ENCODE results near the gene TMTC2.
A peak's percentile ranks its signal among the peaks of the same experiment; 100 is the strongest.

Gene TMTC2

DNA sequence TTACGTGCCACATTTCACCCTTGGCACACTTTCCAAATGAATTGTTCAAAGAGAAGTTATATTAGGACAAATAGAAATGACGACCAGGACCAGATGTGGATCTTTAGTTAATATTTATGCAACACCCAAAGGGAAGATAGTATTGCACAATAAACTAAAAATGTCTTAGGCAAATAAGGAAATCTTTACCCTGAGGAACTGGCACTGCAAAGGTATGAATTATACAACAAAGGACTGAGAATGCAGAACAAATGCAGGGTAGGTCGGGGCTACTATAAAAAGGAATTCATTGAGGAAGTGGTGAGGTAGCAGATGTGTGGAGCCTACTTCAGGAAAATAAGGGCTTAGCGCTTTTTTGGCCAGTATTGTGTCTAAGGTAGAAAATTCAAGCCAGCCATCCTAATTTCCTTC lies 3.9 kb upstream of the TMTC2 start:
- no peak for DNase-seq

DNA sequence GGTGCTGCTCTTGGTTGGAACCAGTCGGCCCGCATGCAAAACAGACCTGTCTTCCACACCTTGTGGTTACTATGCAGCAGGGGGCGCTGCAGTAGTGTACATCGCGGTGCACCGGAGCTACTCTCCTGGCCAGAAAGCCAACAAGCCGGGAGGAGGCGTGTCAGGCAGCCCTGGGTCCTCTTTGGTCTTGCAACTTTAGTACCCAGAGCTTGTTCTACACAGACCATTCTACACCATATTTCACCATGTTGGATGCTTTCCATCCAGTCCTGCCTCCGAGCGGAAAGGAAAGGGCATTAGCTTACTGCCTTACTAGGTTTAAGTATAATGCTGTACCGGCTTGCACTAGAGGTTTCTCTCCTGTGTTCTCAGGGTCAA lies 927 bp upstream of the TMTC2 start:
- DNase-seq, result peak; percentile 90 to 92

DNA sequence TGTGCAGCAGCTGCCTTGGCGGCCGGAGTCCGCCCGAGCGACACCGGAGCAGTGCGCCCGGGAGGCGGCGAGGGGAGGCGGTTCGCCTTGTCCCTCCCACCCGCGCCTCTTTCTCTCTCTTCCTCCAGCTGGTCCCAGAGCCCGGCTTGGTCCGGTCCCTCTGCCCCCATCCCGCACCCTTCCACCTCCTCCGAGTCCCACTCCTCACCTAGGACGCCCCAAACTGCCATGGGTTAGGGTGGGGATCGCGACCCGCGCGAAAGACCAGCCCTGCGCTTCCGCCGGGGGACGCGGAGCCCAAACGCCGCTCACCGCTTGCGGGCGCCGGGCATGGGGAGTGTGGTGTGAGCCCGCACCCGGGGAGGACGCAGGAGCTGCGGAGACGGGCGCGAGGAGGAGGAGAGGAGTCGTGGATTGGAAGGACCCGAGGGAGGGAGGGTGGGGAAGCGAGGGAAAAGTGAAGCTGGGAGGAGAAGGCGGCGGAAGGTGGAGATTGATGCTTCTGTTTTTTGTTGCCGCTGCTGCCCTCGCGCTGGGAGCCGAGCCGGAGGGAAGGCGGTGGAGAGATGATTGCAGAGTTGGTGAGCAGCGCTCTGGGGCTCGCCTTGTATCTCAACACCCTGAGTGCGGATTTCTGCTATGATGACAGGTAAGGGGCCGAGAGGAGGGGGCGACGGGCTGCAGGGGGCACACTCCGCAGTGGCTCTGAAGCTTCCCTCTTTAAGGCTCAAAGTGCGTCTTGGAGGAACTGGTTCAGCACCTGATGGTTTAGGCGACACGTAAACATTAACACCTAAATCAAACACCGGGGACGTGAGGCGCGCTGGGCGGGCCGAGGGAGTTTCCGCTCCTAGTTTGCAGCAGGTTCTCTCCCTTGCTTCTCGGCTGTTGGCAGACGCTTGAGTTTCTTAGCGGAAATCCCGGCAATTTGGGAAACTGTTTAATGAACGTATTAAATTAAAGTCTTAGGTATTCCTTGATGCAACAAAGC lies 610 bp downstream of the TMTC2 start:
- peak; percentile 45 to 49 for DNase-seq

DNA sequence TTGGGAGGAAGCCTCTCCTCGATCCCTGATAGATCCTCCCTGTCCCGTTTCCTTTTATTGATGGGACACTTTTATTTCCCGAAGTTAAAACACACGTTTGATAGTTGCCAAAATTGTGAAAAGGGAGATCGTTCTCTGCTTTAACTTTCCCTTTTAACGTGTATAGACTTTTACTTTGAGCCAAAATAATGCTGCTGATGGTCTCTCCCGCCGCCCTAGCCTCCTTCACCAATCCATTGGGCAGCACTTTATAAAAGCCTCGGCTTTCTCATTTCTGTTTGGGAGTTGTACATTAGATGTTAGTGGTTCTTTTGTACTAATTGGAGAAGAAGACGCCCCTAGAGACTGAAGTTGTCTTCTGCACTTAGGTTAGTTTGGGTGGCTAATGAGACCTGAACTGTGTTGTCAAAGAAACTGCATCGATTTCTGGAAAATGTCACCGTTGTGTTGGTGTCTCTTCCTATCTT lies 1.4 kb downstream of the TMTC2 start:
- no peak for DNase-seq

DNA sequence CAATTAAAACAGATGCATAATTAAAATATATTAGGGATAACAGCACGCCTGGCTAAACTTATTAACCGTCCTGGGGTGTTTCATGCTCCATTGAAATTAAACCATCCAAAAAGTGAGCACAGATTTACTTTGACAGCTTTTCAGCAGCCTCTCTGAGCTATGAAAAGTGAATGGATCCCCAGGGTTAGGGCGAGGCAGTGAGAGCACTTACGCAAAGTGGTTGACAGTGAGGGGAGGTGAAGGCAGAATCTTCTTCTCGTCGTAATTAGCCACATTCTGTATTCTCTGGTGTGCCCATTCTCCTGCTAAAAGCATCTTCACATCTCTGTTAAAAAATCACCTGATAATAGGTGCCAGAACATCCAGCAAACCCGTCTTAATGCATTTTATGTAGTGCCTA lies 1.9 kb downstream of the TMTC2 start:
- no peak for DNase-seq

DNA sequence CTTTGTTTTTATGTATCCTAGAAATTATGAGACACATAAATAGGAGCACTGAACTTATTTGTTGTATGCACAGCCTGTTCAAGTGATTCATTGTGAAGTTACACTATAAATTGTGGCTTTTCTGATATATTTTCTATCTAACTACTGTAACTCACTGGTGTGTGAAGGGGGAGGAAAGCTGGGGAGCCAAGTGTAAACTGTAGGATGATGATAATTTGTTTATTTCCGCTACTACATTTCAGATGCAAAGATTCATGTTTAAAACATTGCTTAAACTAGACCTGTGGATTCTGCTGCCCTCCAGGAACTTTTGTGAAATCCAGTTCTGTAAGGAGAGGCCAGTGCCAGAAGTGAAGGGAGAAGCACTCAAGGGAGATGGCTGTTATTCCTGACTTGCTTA lies 3.3 kb downstream of the TMTC2 start:
- DNase-seq, result no peak

DNA sequence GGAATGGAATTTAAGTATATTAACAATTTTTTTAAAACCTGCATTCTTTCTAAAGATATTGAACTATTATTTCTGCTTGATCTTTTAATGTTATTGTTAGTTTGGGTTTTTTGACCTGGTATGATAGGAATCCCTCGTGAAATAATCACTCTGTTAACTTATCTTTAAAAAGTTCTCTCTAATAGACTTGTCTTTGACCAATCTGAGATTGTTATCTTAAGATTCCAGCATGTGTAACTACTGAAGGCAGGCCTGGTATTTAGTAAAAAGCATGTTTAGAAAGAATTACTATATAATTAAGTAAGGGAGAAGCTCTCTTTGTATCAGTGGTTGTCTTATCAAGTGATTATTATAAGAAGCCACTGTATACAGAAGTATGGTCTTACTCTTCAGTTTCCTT lies 4.8 kb downstream of the TMTC2 start:
- no peak for DNase-seq

DNA sequence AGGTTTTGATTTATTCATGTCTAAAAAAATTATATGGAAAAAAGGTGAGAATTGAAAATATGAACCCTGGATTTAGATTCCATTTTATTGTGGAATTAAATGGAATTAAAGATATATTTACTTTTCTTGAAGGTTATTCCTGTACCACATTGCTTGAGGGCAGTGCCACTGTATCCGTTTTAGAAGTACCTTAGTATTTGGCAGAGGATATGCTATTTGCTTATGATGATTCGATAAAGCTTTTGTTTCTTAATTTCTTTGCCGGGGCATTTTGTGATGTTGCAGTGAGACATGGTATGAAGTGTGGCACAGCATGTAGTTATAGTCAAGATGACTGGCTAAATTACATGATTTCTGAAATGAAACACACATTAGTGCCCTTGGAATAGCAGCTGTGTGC lies 7.6 kb downstream of the TMTC2 start:
- DNase-seq, result no peak

DNA sequence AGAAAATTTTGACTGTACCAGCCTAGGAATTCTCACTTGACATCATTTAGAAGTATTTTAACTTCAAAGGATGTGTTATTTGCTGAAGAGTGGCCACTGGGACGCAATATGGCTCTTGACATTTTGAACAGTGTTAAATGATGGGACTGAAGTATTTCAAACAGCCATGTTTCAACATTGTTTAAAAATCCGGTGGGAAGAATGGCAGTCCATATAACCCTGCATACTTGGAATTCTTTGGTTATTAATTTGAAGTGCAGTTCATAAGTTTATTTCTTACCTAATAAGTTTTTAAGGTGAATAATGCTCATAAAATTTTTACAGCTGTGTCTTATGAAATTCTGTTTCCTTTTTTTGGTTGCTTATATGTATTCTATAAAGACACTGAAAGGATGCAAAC lies 8.3 kb downstream of the TMTC2 start:
- no peak for DNase-seq

DNA sequence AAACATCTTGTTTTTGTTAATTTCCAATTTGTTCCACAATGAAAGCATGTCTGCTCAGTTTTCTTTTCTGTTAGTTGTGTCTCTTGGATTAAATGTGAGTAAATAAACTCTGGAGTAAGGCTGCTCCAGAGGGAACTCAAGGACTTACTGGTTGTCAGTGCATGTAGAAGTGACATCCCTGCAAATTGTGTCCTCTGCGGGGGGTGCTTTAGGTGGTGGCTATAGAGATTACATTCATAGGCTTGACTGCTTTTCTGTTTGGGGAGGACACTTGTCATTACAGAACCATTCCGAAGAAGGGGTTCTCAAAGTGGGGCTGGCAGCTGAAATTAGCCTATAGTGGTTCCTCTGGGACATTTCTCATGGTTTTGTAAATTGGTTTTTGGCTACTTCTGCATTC lies 8.8 kb downstream of the TMTC2 start:
- DNase-seq, result no peak

DNA sequence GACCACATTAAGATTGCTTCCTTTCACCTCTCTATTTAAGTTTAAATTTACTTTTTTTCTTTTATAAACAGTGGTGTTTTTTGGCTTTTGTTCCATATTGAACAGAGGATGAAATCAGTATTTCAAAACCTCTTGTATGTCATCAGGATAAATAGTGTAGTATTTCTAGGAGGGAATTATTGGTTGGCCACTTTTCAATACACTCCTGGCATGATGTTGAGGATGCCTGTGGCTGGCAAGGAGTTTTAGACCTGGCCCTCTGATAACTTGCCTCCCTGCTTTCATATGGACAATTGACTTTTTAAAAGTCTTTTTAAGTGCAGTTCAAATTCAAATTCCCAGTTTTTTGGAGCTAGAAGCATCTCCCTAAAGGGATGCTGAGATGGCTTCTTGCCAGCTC lies 9.8 kb downstream of the TMTC2 start:
- DNase-seq, result no peak

DNA sequence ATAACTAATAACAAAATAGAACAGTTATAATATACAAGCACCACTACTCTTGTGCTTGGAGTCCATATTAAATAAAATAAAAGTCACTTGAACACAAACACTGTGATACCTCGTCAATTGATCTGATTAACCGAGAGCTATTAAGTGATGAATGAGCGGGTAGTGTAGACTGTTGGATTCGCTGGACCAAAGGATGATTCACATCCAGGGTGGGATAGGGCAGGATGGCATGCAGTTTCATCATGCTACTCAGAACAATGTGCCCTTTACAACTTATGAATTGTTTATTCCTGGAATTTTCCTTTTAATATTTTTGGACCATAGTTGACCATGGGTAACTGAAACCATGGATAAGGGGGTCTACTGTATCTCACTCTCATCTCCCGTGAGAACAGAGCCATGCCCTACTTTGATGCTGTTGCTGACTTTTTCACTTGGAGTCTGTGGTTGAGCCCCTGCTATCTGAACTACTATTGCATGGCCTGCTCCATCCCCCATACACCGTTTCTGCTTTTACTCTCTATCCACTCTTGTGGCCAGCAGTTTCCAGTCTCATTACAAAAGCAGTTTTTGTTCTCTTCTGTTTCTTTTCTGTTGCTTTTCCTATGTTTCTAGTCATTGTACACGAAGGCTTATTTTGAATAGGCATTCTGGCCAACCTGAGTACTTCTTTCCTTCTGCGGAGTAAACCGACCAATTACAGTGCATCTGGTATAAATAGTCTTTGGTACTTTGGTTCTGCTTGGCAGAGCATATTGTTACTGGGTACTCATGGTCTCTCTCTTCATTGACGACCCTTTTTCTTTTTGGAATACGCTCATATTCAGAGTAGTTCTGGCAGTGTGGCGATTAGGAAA lies 12.2 kb downstream of the TMTC2 start:
- DNase-seq, result no peak

DNA sequence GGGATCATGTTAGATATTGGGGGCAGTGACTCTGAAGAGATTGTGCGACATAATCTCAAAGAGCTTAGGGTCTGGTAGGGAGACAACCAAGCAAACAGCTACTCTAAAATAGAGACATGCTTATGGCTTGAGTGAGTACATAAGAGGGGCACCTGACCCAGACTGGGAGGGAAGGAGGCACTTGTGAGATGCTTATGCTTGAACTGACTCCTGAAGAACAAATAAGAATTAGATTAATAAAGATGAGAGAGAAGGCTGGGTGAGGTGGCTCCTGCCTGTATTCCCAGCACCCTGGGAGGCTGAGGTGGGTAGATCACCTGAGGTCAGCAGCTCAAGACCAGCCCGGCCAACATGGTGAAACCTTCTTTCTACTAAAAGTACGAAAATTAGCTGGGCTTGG lies 19.1 kb downstream of the TMTC2 start:
- no peak for DNase-seq

DNA sequence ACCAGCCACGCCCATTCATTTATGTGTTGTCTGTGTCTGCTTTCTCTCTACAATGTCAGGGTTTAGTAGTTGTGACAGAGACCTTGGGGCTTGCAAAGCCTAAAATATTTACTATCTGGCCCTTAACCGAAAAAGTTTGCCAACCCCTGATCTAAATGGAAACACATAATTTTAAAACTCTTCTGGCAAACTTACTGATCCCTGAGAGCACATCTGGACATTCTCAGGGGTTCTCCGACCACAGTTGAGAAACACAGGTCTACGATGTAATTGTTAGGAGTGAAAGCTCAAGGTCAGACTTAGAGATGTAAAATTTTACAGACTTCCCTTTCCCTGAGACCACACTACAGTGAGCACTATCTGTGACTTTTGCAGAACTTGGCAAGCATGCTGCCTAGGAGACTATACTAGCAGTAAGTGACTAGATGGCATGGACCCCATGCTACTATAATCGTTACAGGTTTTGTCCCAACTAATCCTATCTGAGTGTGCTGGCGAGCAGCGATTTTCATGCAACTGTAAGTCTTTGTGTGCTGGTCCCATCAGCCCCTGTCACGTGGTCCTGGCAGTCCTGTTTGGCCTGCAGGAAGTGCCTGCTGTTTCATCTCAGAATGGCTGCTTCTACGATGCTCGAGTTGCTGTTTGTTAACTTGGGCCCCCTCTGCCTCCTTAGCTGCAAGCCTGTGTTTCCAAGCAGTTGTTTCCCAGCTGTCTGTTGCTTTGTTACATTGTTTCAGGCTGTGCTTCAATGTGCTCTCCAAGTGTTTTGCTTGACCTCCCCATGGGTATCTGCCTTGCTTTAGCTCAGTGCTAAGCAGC lies 21.6 kb downstream of the TMTC2 start:
- DNase-seq, result no peak

DNA sequence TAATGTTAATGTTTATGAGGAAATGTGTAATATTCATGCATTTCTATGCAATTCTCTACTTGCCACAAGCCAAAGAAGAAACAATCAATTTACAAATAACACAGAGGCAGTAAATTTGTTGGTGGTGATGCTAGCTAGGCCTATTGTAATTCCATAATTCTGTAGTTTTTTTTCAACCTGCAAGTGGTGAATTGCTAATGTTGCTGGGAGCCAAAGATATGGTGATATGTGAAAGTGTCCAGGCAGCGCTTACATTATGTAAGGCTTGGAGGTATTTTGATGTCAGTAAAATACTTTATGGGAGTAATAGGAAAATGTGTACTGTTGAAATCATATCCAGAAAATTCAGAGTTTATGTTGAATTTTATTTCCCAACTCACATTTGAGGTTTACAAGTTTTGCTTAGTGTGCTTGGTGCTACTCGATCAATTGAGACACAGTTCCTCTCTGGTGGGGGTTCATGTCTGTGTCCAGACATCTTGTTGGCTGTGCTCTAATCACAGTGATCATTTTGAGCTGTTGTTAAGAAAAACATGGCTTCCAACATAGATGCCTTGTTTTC lies 23.2 kb downstream of the TMTC2 start:
- no peak for DNase-seq

DNA sequence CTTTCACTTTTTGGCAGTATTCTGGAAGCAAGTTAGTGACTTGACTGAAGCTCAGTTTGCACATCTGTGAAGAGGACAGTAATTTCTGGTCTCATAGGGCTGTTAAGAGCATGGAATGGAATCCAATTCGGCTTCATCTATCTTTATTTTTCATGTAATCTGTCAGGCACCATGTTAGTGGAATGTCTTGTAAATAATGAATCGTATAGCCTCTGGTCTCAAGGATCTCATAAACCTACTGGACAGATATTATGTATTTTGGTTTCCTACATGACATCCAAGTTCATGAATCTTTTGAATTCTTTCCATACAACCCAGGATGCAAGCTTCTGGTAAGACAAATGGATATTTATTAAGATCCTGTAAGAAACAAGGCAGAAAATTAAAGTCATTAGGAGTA lies 24.0 kb downstream of the TMTC2 start:
- DNase-seq, result no peak

DNA sequence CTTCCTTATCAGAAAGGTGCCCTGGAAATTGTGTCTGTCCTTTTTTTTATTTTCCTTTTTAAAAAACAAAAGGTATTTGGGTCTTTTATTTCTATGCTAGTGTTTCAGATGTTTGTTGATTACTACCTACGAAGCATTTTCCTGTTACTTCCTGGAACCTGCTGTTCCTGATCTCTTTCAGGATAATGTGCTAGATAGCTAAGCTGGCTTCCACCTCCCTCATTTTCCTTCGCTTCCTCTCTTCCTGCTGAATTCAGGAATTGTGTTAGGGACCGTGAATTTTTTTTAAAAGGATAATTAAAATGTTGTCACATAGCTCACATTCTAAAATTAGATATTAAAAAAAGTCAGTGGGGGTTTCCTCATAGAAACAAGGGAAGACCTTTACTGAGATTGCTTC lies 27.7 kb downstream of the TMTC2 start:
- DNase-seq, result no peak

DNA sequence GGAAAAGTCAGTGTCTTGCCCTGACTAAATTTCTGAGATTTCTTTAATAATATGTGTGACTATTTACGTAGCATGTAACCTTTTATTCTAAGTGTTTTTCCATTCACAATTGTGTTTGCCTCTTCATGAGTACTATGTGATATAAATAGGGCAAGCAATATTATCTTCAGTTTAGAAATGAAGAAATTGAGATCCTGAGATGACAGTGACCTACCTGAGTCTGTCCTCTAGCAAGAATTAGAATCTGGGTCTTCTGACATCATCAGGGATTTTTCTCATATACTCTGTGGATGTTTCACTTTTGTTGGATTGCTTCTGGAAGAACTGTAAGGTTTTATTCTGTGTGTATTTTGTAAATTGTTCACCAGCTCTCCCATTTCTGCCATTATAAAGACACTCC lies 35.0 kb downstream of the TMTC2 start:
- DNase-seq, result no peak

DNA sequence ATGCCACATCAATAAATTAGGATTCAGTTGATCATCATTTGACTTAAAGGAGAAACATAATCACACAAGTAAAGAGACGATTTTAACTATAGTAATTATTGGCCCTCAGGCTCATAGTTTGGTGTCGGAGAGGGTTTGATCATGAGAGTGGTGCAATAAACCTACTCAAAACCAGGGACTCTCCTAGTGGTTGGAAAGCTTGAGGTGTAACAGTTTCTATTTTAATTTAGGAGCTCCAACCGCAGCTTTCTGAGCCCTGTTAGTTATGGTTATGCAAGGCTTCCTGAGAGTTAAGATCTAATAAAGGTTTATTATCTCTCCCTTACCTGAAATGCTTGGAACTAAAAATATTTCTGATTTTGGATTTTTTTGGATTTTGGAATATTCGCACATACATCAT lies 36.4 kb downstream of the TMTC2 start:
- DNase-seq, result no peak

DNA sequence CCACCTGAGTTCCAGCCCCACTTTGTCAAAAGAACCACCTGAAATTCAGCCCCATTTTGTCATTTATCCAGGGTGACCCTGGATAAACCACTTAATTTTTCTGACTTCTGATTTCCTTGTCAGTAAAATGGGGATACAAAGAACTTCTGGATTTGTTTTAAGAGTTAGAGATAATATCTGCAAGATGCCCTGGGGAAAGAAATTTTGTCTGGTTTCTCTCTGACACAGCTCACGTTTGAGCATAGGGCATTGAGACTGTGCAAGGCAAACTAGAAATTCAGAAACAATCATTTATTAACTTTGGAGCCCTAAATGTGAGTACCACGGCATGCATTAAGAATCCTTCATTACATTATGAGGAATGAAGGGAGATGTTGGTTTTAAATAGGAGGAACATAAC lies 37.2 kb downstream of the TMTC2 start:
- no peak for DNase-seq

DNA sequence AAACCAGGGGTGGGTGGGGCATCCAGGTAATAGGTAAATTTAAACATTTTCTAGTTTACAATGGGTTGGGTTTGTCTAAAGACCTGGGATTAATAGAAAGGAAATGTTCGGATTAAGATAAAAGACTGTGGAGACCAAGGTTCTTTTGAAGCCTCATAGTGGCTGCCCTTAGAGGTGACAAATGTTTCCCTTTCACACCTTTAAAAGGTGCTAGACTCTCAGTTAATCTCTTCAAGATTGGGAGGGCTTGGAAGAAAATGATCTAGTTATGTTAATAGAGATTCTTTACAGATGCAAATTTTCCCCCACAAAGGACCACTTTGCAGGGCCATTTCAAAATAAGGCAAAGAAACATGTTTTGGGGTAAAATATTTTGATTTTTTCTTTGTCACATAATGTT lies 39.0 kb downstream of the TMTC2 start:
- DNase-seq, result no peak

DNA sequence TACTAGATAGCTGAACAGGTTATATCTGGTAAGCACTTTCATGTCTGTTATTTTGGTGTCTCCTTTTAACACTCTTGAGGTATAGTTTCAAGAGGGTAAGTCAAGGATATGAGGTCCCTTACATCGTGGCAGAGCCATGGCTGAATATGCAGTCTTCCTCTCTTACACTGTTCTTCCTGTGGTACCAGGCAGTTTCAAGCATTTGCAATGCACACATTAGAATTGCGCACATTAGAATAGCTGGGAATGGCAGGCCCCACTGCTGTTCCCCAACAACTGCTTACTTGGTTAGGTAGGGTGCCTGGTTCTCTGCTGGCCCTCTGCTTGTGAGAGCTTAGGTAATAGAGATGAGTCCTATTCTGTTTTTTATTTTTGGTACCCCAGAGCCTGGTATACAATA lies 41.2 kb downstream of the TMTC2 start:
- DNase-seq, result no peak

DNA sequence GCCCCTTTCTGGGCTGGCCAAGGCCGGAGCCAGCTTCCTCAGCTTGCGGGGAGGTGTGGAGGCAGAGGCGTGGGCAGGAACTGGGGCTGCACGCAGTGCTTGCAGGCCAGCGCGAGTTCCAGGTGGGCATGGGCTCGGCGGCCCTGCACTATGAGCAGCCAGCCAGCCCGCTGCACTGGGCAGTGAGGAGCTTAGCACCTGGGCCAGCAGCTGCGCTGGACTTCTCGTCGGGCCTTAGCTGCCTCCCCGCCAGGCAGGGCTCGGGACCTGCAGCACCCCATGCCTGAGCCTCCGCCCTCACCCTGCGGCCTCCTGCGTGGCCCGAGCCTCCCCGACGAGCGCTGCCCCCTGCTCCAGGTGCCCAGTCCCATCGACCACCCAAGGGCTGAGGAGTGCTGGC lies 42.0 kb downstream of the TMTC2 start:
- no peak for DNase-seq
